IMR-90 (cell line): Measurements from ENCODE around the gene TRAP1. TPM values are rescaled to one million over a fixed set of nuclear protein-coding genes. Genes with fewer than 3 reads are reported as not detected.

Experiments used
- ATAC-seq: fragments of 200-7000 bp; cut with Tn5 transposase; 2 replicates; pipeline ENCODE4 v1.9.1; 2020; ENCODE audit warnings: low read depth, mild to moderate bottlenecking, moderate library complexity
- BruUV-seq: library from RNA; stranded (reverse); fragments of 400-500 nt; replicated peaks from 2 replicates; lab custom pipeline; 2021; lab: Mats Ljungman, UMichigan
- CTCF ChIA-PET: fragments of 300-600 bp; formaldehyde crosslinking; extraction: SDS; loops from one replicate; lab custom pipeline; 2021; ENCODE audit warnings: antibody characterized with exemption; lab: Yijun Ruan, JAX
- POLR2A ChIA-PET: fragments of 300-600 bp; sonication (Branson Sonifier 250); formaldehyde crosslinking; loops from one replicate; lab custom pipeline; 2022; ENCODE audit warnings: antibody characterized with exemption; ENCODE audit not compliant: unreplicated experiment; lab: Charles Lee
- DNase-seq: peaks from one replicate; pipeline ENCODE4 v3.0.0; 2013
- H2AFZ ChIP-seq: replicated peaks from 2 replicates; pipeline ENCODE3; 2013; ENCODE audit warnings: low read length, mild to moderate bottlenecking; ENCODE audit not compliant: poor library complexity
- H2AK5ac ChIP-seq: 2 replicates; pipeline ENCODE4 v1.6.1; 2013; ENCODE audit warnings: low read depth, low read length, inconsistent platforms
- H2AK9ac ChIP-seq: replicated peaks from 2 replicates; pipeline ENCODE3; 2013; ENCODE audit warnings: mild to moderate bottlenecking, low read depth, low read length, moderate library complexity; ENCODE audit not compliant: poor library complexity
- H2BK120ac ChIP-seq: 2 replicates; pipeline ENCODE4 v1.6.1; 2013; ENCODE audit warnings: low read depth, low read length, inconsistent platforms
- H2BK15ac ChIP-seq: 3 replicates; pipeline ENCODE4 v1.6.1; 2013; ENCODE audit warnings: low read depth, low read length, inconsistent platforms
- H2BK20ac ChIP-seq: 2 replicates; pipeline ENCODE4 v1.6.1; 2013; ENCODE audit warnings: low read depth, mild to moderate bottlenecking, inconsistent platforms, low read length, moderate library complexity
- H2BK5ac ChIP-seq: 2 replicates; pipeline ENCODE4 v1.6.1; 2013; ENCODE audit warnings: mild to moderate bottlenecking, low read depth, low read length, inconsistent platforms; ENCODE audit not compliant: poor library complexity, severe bottlenecking
- H3K14ac ChIP-seq: replicated peaks from 2 replicates; pipeline ENCODE4 v1.6.1; 2013; ENCODE audit warnings: low read depth, low read length, inconsistent platforms
- H3K18ac ChIP-seq: 2 replicates; pipeline ENCODE4 v1.6.1; 2013; ENCODE audit warnings: low read depth, low read length, control low read depth
- H3K23ac ChIP-seq: 2 replicates; pipeline ENCODE4 v1.6.1; 2013; ENCODE audit warnings: low read depth, low read length, inconsistent platforms
- H3K27ac ChIP-seq: 2 replicates; pipeline ENCODE4 v1.5.1; 2013; ENCODE audit warnings: mild to moderate bottlenecking, control low read depth, low read length; ENCODE audit not compliant: insufficient read depth
- H3K27me3 ChIP-seq: 2 replicates; pipeline ENCODE4 v1.6.1; 2013; ENCODE audit warnings: low read length; ENCODE audit not compliant: control insufficient read depth, insufficient read depth
- H3K36me3 ChIP-seq: 2 replicates; pipeline ENCODE4 v1.6.1; 2013; ENCODE audit warnings: low read length, mixed read lengths; ENCODE audit not compliant: control insufficient read depth, insufficient read depth
- H3K4ac ChIP-seq: 2 replicates; pipeline ENCODE4 v1.6.1; 2013; ENCODE audit warnings: low read depth, low read length, inconsistent platforms
- H3K4me1 ChIP-seq: 2 replicates; pipeline ENCODE4 v1.6.1; 2013; ENCODE audit warnings: low read length, mixed read lengths; ENCODE audit not compliant: control insufficient read depth, insufficient read depth
- H3K4me2 ChIP-seq: 2 replicates; pipeline ENCODE4 v1.6.1; 2013; ENCODE audit warnings: low read depth, mild to moderate bottlenecking, control low read depth, low read length, moderate library complexity
- H3K4me3 ChIP-seq: 2 replicates; pipeline ENCODE4 v1.5.1; 2013; ENCODE audit warnings: low read depth, mild to moderate bottlenecking, control low read depth, low read length, moderate library complexity; ENCODE audit not compliant: insufficient read depth
- H3K56ac ChIP-seq: 2 replicates; pipeline ENCODE4 v1.6.1; 2013; ENCODE audit warnings: low read length, inconsistent platforms; ENCODE audit not compliant: insufficient read depth; ENCODE audit errors: extremely low read depth
- H3K79me1 ChIP-seq, 2 experiments: 2 replicates each; pipeline ENCODE4 v1.6.1; 2013; ENCODE audit warnings: low read length in 2 of 2, inconsistent platforms in 1 of 2, low read depth in 1 of 2
- H3K9ac ChIP-seq: 2 replicates; pipeline ENCODE4 v1.6.1; 2013; ENCODE audit warnings: low read depth, low read length, control low read depth
- H3K9me1 ChIP-seq: 2 replicates; pipeline ENCODE4 v1.6.1; 2013; ENCODE audit warnings: low read length, inconsistent platforms; ENCODE audit not compliant: insufficient read depth
- H3K9me3 ChIP-seq: 2 replicates; pipeline ENCODE4 v1.6.1; 2013; ENCODE audit warnings: low read length; ENCODE audit not compliant: control insufficient read depth, insufficient read depth
- H4K20me1 ChIP-seq: 2 replicates; pipeline ENCODE4 v1.6.1; 2013; ENCODE audit warnings: low read length, inconsistent platforms; ENCODE audit not compliant: insufficient read depth
- H4K5ac ChIP-seq: 2 replicates; pipeline ENCODE4 v1.6.1; 2013; ENCODE audit warnings: mild to moderate bottlenecking, low read depth, low read length, control low read depth
- H4K8ac ChIP-seq, 2 experiments: 2 replicates each; pipeline ENCODE4 v1.6.1; 2013; ENCODE audit warnings: low read depth in 2 of 2, low read length in 2 of 2, control low read depth in 1 of 2, inconsistent platforms in 1 of 2
- H4K91ac ChIP-seq: 2 replicates; pipeline ENCODE4 v1.6.1; 2013; ENCODE audit warnings: low read depth, low read length, inconsistent platforms; ENCODE audit not compliant: insufficient read depth
- BHLHE40 ChIP-seq: fragments of 150-350 bp; IDR thresholded peaks from 2 replicates; pipeline ENCODE4 v1.6.1; 2016; ENCODE audit warnings: mild to moderate bottlenecking, low read depth, low read length
- CEBPB ChIP-seq: IDR thresholded peaks from 2 replicates; pipeline ENCODE4 v1.6.1; 2012; ENCODE audit warnings: low read depth, low read length, improper control_type of control experiment
- CHD1 ChIP-seq: IDR thresholded peaks from 2 replicates; pipeline ENCODE4 v1.6.1; 2012; ENCODE audit warnings: low read depth, low read length, improper control_type of control experiment
- ELK1 ChIP-seq: fragments of 150-350 bp; IDR thresholded peaks from 2 replicates; pipeline ENCODE4 v1.6.1; 2016; ENCODE audit warnings: low read depth, mild to moderate bottlenecking, low read length, moderate library complexity, borderline replicate concordance
- FOS ChIP-seq: fragments of 150-350 bp; IDR thresholded peaks from 2 replicates; pipeline ENCODE4 v1.6.1; 2016; ENCODE audit warnings: low read depth, low read length
- MAFK ChIP-seq: IDR thresholded peaks from 2 replicates; pipeline ENCODE4 v1.6.1; 2012; ENCODE audit warnings: low read depth, low read length, improper control_type of control experiment
- MAZ ChIP-seq: IDR thresholded peaks from 2 replicates; pipeline ENCODE4 v1.6.1; 2012; ENCODE audit warnings: low read depth, mild to moderate bottlenecking, low read length, improper control_type of control experiment, moderate library complexity, borderline replicate concordance
- MXI1 ChIP-seq: IDR thresholded peaks from 2 replicates; pipeline ENCODE4 v1.6.1; 2012; ENCODE audit warnings: low read depth, mild to moderate bottlenecking, low read length, moderate library complexity, borderline replicate concordance
- POLR2A ChIP-seq: IDR thresholded peaks from 2 replicates; pipeline ENCODE4 v1.6.1; 2012; ENCODE audit warnings: mild to moderate bottlenecking, low read depth, low read length
- RAD21 ChIP-seq: IDR thresholded peaks from 2 replicates; pipeline ENCODE4 v1.6.1; 2012; ENCODE audit warnings: low read length, improper control_type of control experiment
- RCOR1 ChIP-seq: IDR thresholded peaks from 2 replicates; pipeline ENCODE4 v1.6.1; 2012; ENCODE audit warnings: mild to moderate bottlenecking, low read length, improper control_type of control experiment; ENCODE audit not compliant: insufficient replicate concordance
- RFX5 ChIP-seq: IDR thresholded peaks from 2 replicates; pipeline ENCODE4 v1.8.0; 2012; ENCODE audit warnings: low read depth, mild to moderate bottlenecking, low read length, moderate library complexity
- SMC3 ChIP-seq: fragments of 150-350 bp; IDR thresholded peaks from 2 replicates; pipeline ENCODE4 v1.6.1; 2016; ENCODE audit warnings: low read depth, mild to moderate bottlenecking, antibody characterized with exemption, low read length, moderate library complexity
- WGBS, 2 experiments: methylation state at CpG; one replicate each; pipeline versions ENCODE4 v1.1.5 to v1.1.7; 2013; ENCODE audit warnings: missing lambda C conversion rate in 2 of 2; ENCODE audit not compliant: insufficient read length in 1 of 2; ENCODE audit errors: extremely low coverage in 2 of 2; 5-methylcytosine and 5-hydroxymethylcytosine counted together
- dilution Hi-C: fragments of 300-500 bp; cut with HindIII; formaldehyde crosslinking; loops from one replicate; pipeline ENCODE4 v1.14.3; 2018; ENCODE audit warnings: low sequenced_read_pairs; ENCODE audit not compliant: unreplicated experiment
- in situ Hi-C: fragments of 300-500 bp; cut with MboI; formaldehyde crosslinking; loops from 3 replicates; pipeline ENCODE4 v1.14.3; 2019; ENCODE audit warnings: low sequenced_read_pairs, inconsistent platforms, mixed read lengths
- intact Hi-C: fragments of 100-400 bp; cut with micrococcal nuclease; formaldehyde crosslinking; loops from 2 replicates; pipeline ENCODE4 v1.10.0; 2022
- polyA plus RNA-seq, 3 experiments: library from polyadenylated mRNA; depleted of rRNA; stranded (reverse); fragments of >200 nt; gene quantifications; 2 replicates each; pipeline ENCODE4 v1.2.3, GENCODE V29; 2012; ENCODE audit warnings: low replicate concordance in 1 of 3
- total RNA-seq: library from RNA; depleted of rRNA; stranded (reverse); fragments of >200 nt; gene quantifications from 2 replicates; pipeline ENCODE4 v1.2.3, GENCODE V29; 2012

Gene TRAP1
- total and polyA plus RNA-seq, 2 of the 4 experiments (the other 2 are of a cell fraction), result 139 to 145 TPM

- ATAC-seq (no peak), DNase-seq (no peak)
- H4K20me1 ChIP-seq, result peaks cover 16% of the 10 kb centered on the region
- H3K9me1 ChIP-seq, result peaks cover 11% of the 10 kb centered on the region
- dilution Hi-C loops (no loop called here), in situ Hi-C loops (no loop called here), intact Hi-C loops (no loop called here)
- H3K4ac ChIP-seq, result no peak overlapping the region
- BruUV-seq, result no TSS peak
- H2BK120ac ChIP-seq, result no peak overlapping the region
- no peak overlapping the region for H4K8ac ChIP-seq
- H3K18ac ChIP-seq, result no peak overlapping the region
- H3K79me1 ChIP-seq, result peaks cover 38 to 76% of the 10 kb centered on the region in 2 experiments
- H2BK20ac ChIP-seq, result no peak overlapping the region
- ChIA-PET CTCF (interaction anchor here (0.6 kb wide), 1 partner anchor 19 kb away, joined by 6 read pairs; no protein-coding TSS in a partner anchor), POLR2A (interaction anchor here (0.6 kb wide), 1 partner anchor 55 kb away, joined by 3 read pairs; no protein-coding TSS in a partner anchor)
- no peak overlapping the region for H3K4me2 ChIP-seq
- H2BK5ac ChIP-seq, result no peak overlapping the region
- TF ChIP-seq CEBPB (no peak), ELK1 (no peak), CHD1 (no peak), RCOR1 (no peak), FOS (no peak), MAZ (no peak), POLR2A (no peak), BHLHE40 (no peak), MXI1 (no peak), RFX5 (no peak), RAD21 (no peak), SMC3 (no peak), MAFK (no peak)
- no peak overlapping the region for H2AFZ ChIP-seq
- no peak overlapping the region for H3K27ac ChIP-seq
- no peaks in the 10 kb centered on the region for H3K27me3 ChIP-seq
- H3K56ac ChIP-seq, result no peak overlapping the region
- H4K91ac ChIP-seq, result no peak overlapping the region
- no CpG with 5 or more reads among the region's 5 CpGs for WGBS, 2 experiments
- H2AK9ac ChIP-seq, result no peak overlapping the region
- no peak overlapping the region for H3K9ac ChIP-seq
- H2AK5ac ChIP-seq, result no peak overlapping the region
- no peak overlapping the region for H3K4me3 ChIP-seq
- no peak overlapping the region for H4K5ac ChIP-seq
- no peak overlapping the region for H2BK15ac ChIP-seq
- no peak overlapping the region for H3K23ac ChIP-seq
- no peak overlapping the region for H3K14ac ChIP-seq
- H3K4me1 ChIP-seq, result peaks cover 2% of the 10 kb centered on the region; the same call in 1 of the 2 replicates
- H3K36me3 ChIP-seq, result peaks cover 53% of the 10 kb centered on the region
- no peaks in the 10 kb centered on the region for H3K9me3 ChIP-seq
Measured at GRCh38 chr16:3759736-3760135, 42.4 kb upstream of the TRAP1 start.
